CD4-positive, alpha-beta T cell treated with Interleukin-15 for 4 hours (primary cell): ENCODE results near the gene PNPLA2.

ENCODE experiments used
- DNase-seq: peaks from one replicate; pipeline ENCODE4 v3.0.0-alpha.2; 2020; ENCODE audit warnings: low spot score

PNPLA2 gene

GRCh38 chr11:818396-819128, at the start of gene PNPLA2:
TSS of gene PNPLA2 (plus strand) at chr11:818914. CDS start at chr11:819719, 805 bp downstream.
- no peak for DNase-seq

- no peak for DNase-seq
Observed at GRCh38 chr11:769887-770641, 48.6 kb upstream of the PNPLA2 start.

GRCh38 chr11:770642-771616, 47.8 kb upstream of the PNPLA2 start:
- no peak for DNase-seq

GRCh38 chr11:771617-772204, 47.0 kb upstream of the PNPLA2 start:
- DNase-seq: no peak

- no peak for DNase-seq
Observed at GRCh38 chr11:772429-773390, 46.0 kb upstream of the PNPLA2 start.

GRCh38 chr11:773425-773824, 45.3 kb upstream of the PNPLA2 start:
- DNase-seq: no peak

- no peak for DNase-seq
Observed at GRCh38 chr11:773830-774229, 44.9 kb upstream of the PNPLA2 start.

- DNase-seq: no peak
Observed at GRCh38 chr11:774873-775592, 43.7 kb upstream of the PNPLA2 start.

GRCh38 chr11:776263-776560, 42.5 kb upstream of the PNPLA2 start:
- no peak for DNase-seq

GRCh38 chr11:776561-777287, 42.0 kb upstream of the PNPLA2 start:
- DNase-seq: no peak

GRCh38 chr11:777288-778255, 41.1 kb upstream of the PNPLA2 start, which contains the start of gene GATD1:
TSS of gene GATD1 (minus strand) at chr11:777487. CDS start at chr11:777462, 25 bp downstream.
- peak; percentile 92 for DNase-seq

- no peak for DNase-seq
Observed at GRCh38 chr11:778976-779954, 39.4 kb upstream of the PNPLA2 start.

- no peak for DNase-seq
Observed at GRCh38 chr11:779955-780532, 38.7 kb upstream of the PNPLA2 start.

GRCh38 chr11:782264-783174, 36.2 kb upstream of the PNPLA2 start:
- no peak for DNase-seq

GRCh38 chr11:783581-784015, 35.1 kb upstream of the PNPLA2 start:
- DNase-seq: peak; percentile 25
